Activated B cell treated with CpG ODN at 0.5 μM for 24 hours (primary cell): ENCODE measurements around the gene ITFG1. TPM values are rescaled to one million over a fixed set of nuclear protein-coding genes. Genes with fewer than 3 reads are reported as not detected.

Experiments used
- ATAC-seq: fragments of 200-7000 bp; cut with Tn5 transposase; one replicate; pipeline ENCODE4 v1.10.0; 2021; ENCODE audit warnings: low read depth, mild to moderate bottlenecking, moderate library complexity
- CTCF ChIA-PET: fragments of 350-600 bp; sonication (Branson Sonifier 250); formaldehyde crosslinking; loops from one replicate; lab custom pipeline; 2021; ENCODE audit warnings: antibody characterized with exemption; lab: Charles Lee
- POLR2A ChIA-PET: fragments of 350-600 bp; sonication (Branson Sonifier 250); formaldehyde crosslinking; loops from one replicate; lab custom pipeline; 2021; ENCODE audit warnings: antibody characterized with exemption; lab: Charles Lee
- DNase-seq: peaks from one replicate; pipeline ENCODE4 v3.0.0; 2022
- H3K27ac Mint-ChIP-seq: one replicate; pipeline ENCODE4 v1.8.0; 2020; ENCODE audit warnings: mixed read lengths
- H3K27me3 Mint-ChIP-seq: one replicate; pipeline ENCODE4 v1.8.0; 2021; ENCODE audit warnings: mixed read lengths
- H3K36me3 Mint-ChIP-seq: one replicate; pipeline ENCODE4 v1.8.0; 2021; ENCODE audit warnings: low read depth, mixed read lengths
- H3K4me1 Mint-ChIP-seq: one replicate; pipeline ENCODE4 v1.8.0; 2021; ENCODE audit warnings: mixed read lengths
- H3K4me3 Mint-ChIP-seq: one replicate; pipeline ENCODE4 v1.8.0; 2020; ENCODE audit warnings: mild to moderate bottlenecking, mixed read lengths
- H3K9me3 Mint-ChIP-seq: one replicate; pipeline ENCODE4 v1.8.0; 2020; ENCODE audit warnings: mixed read lengths
- intact Hi-C: fragments of 100-400 bp; cut with micrococcal nuclease; formaldehyde crosslinking; loops from one replicate; pipeline ENCODE4 v1.15.1; 2024
- total RNA-seq: library from RNA; stranded (reverse); gene quantifications from 2 replicates; pipeline ENCODE4 v1.2.3, GENCODE V29; 2022
- TF ChIP-seq, protein P1 (sequence below): fragments of 200-600 bp; IDR thresholded peaks from one replicate; pipeline ENCODE4 v1.8.0; 2022; ENCODE audit warnings: antibody characterized with exemption, mild to moderate bottlenecking

Gene ITFG1
- total RNA-seq, 1 donor from 2014 or later, result 30.9 TPM

DNA sequence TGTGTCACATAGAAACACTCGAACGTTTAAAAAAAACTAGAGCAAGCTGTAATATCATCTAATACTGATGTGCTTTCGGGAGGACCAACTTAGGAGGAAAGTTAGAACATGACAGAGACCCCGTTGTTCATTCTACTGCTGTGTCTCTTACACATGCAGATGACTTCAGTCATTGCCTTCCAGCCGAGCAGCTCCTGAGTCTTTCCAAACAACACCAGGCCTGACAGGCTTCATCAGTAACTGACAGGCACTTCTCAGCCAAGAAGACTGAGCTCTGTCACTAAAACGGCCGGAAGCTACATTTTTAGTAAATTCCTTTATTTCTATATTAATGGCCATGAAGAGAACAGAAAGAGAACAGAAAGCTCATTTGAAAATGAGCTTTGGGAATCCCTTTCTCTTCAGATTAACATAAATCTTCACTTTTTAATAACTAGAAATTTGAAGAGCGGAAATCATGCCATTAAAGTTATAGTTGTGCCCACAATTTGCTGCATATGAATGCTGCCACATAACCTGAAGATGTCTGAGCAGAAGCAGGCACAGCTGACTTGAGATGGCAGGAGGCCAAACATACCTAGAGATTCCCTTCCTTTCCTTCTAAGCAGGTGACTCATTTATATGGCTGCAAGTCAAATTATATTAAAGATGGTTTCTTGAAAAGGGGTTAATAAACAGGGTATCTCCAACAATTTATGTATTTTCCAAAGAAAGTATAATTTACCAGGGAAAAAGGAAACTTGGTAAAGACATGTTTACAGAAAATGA lies 148.9 kb downstream of the ITFG1 start:
- peaks cover 21% of the 10 kb centered on the region for H3K36me3 Mint-ChIP-seq
- no peak for DNase-seq
- H3K4me3 Mint-ChIP-seq, result no peak overlapping the region
- no peak for ATAC-seq
- H3K27me3 Mint-ChIP-seq, result no peaks in the 10 kb centered on the region
- ChIA-PET CTCF (no interaction called here), POLR2A (interaction anchor here (0.6 kb wide), 1 partner anchor 450 kb away, joined by 8 read pairs; no protein-coding TSS in a partner anchor)
- H3K9me3 Mint-ChIP-seq, result no peaks in the 10 kb centered on the region
- H3K4me1 Mint-ChIP-seq, result peaks cover 17% of the 10 kb centered on the region
- TF ChIP-seq, protein P1, sequence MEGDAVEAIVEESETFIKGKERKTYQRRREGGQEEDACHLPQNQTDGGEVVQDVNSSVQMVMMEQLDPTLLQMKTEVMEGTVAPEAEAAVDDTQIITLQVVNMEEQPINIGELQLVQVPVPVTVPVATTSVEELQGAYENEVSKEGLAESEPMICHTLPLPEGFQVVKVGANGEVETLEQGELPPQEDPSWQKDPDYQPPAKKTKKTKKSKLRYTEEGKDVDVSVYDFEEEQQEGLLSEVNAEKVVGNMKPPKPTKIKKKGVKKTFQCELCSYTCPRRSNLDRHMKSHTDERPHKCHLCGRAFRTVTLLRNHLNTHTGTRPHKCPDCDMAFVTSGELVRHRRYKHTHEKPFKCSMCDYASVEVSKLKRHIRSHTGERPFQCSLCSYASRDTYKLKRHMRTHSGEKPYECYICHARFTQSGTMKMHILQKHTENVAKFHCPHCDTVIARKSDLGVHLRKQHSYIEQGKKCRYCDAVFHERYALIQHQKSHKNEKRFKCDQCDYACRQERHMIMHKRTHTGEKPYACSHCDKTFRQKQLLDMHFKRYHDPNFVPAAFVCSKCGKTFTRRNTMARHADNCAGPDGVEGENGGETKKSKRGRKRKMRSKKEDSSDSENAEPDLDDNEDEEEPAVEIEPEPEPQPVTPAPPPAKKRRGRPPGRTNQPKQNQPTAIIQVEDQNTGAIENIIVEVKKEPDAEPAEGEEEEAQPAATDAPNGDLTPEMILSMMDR, result no peak
- intact Hi-C loops, result no loop called here
- no peak overlapping the region for H3K27ac Mint-ChIP-seq

DNA sequence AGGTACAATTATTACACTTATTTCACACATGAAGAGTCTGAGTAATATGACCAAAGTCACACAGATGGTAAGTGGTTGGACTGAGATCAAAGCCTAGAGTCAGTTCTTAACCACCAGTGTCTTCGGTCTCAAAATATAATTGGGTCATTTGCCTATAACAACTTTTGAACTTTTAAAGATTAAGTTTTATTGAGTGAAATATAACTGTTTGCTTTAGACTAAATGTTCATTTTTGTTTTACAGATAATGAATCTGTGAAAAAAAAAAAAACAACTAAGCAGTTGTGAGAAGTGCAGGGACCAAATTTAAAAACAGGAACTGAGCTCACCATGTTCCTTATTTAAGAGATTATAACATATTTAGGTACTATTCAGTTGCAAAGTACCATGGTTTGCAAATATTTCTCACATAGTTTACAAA lies 150.1 kb downstream of the ITFG1 start:
- no peaks in the 10 kb centered on the region for H3K9me3 Mint-ChIP-seq
- TF ChIP-seq, protein P1, result no peak
- H3K4me1 Mint-ChIP-seq, result peaks cover 17% of the 10 kb centered on the region
- no peak for DNase-seq
- H3K27ac Mint-ChIP-seq, result no peak overlapping the region
- no peak overlapping the region for H3K4me3 Mint-ChIP-seq
- no peaks in the 10 kb centered on the region for H3K27me3 Mint-ChIP-seq
- ATAC-seq, result no peak
- intact Hi-C loops, result no loop called here
- H3K36me3 Mint-ChIP-seq, result peaks cover 21% of the 10 kb centered on the region
- ChIA-PET CTCF (no interaction called here), POLR2A (no interaction called here)

DNA sequence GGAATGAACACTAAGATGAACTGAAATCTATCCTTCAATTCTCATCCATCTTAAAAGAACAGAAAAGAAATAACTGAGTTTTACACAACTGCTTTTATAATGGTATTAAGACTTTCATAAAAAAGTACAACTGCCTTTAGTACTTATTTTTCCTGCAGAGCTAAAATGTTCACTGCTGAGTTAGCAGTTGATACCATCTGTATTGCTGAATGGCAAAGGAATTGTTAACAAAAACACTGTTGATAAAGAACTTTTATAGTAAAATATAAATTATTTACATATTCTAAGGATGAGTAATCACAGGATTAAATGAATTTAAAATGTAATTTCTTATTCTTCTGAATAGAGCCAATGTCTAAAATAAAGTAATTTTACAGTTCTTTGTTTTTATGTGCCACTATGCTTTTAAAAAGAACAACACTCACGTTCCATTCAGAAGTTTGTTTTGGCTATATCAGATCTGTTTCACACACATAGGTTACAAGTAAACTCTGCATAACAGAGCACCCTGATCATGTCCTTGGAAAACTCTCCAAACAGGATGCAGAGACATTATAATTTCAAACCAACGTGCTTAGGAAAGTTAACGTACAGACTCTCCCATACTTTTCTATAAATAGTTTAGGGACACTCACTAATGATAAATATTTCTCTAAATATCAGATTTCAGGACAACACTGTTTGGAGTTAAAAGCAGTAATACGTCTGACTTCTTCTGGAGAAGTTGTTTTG lies 151.1 kb downstream of the ITFG1 start:
- TF ChIP-seq, protein P1, result no peak
- Mint-ChIP-seq H3K4me1 (peaks cover 17% of the 10 kb centered on the region), H3K27me3 (no peaks in the 10 kb centered on the region), H3K9me3 (no peaks in the 10 kb centered on the region), H3K27ac (no peak overlapping the region), H3K36me3 (peaks cover 30% of the 10 kb centered on the region), H3K4me3 (no peak overlapping the region)
- POLR2A ChIA-PET, result no interaction called here
- intact Hi-C loops, result no loop called here
- ATAC-seq (no peak), DNase-seq (no peak)
- CTCF ChIA-PET, result no interaction called here

DNA sequence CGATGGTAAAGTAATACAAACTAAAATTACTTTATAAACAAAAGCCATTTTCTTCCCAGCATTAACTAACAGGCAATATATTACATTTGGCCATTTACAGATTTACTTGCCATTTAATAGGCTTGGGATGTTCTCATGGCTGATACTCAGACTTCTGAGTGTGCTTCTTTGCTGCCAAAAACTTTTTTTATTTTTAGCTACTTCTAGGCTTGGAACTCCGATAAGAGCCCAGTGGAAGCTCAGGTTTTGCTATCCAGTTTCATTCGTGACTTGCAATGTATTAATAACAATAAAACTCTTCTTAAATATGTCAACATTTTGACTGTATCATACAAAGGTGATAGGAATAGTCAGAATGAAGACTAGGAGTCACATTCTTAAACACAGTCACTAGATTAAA lies 152.3 kb downstream of the ITFG1 start:
- H3K36me3 Mint-ChIP-seq, result peaks cover 34% of the 10 kb centered on the region
- no peak overlapping the region for H3K4me3 Mint-ChIP-seq
- POLR2A ChIA-PET, result no interaction called here
- TF ChIP-seq, protein P1, result no peak
- CTCF ChIA-PET, result no interaction called here
- peaks cover 17% of the 10 kb centered on the region for H3K4me1 Mint-ChIP-seq
- H3K27me3 Mint-ChIP-seq, result no peaks in the 10 kb centered on the region
- no peak overlapping the region for H3K27ac Mint-ChIP-seq
- no peak for DNase-seq
- intact Hi-C loops, result no loop called here
- H3K9me3 Mint-ChIP-seq, result no peaks in the 10 kb centered on the region
- no peak for ATAC-seq

DNA sequence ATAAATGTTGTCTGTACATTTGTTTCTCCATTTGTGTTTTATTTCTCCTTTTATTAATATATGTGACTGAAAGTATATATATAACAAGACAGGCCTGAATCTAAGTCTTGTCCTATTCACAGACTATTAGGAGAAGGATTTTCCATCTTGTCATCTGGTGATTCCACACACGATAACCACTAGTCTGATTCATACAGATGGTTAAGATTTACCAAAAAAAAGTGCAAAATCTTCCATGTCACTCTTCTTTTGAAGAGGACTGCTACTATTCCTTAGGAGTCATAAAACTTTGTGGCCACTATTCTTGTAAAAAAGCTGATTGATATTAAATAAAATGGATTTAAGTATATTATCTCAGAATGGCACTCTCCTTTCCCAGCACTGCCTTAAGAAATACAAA lies 156.3 kb downstream of the ITFG1 start:
- Mint-ChIP-seq H3K27me3 (no peaks in the 10 kb centered on the region), H3K4me1 (no peaks in the 10 kb centered on the region), H3K9me3 (no peaks in the 10 kb centered on the region), H3K27ac (no peak overlapping the region), H3K4me3 (no peak overlapping the region), H3K36me3 (peaks cover 52% of the 10 kb centered on the region)
- DNase-seq (no peak), ATAC-seq (no peak)
- TF ChIP-seq, protein P1, result no peak
- POLR2A ChIA-PET, result no interaction called here
- intact Hi-C loops, result no loop called here
- CTCF ChIA-PET, result no interaction called here
